Effector memory CD4-positive, alpha-beta T cell (primary cell): ENCODE results near the gene NAGPA.

Experiments used
- DNase-seq, 3 donors: peaks; one replicate each; pipeline ENCODE4 v3.0.0-alpha.2; 2020
- H3K27ac ChIP-seq: 2 replicates; pipeline ENCODE4 v1.7.0; 2013; ENCODE audit warnings: mild to moderate bottlenecking, low read length, moderate library complexity; ENCODE audit not compliant: insufficient read depth, poor library complexity, severe bottlenecking
- H3K27me3 ChIP-seq: replicated peaks from 2 replicates; pipeline ENCODE4 v1.7.0; 2013; ENCODE audit warnings: mild to moderate bottlenecking, low read length; ENCODE audit not compliant: insufficient read depth, control insufficient read depth, poor library complexity, severe bottlenecking
- H3K36me3 ChIP-seq: 2 replicates; pipeline ENCODE4 v1.7.0; 2013; ENCODE audit warnings: mild to moderate bottlenecking, low read length, moderate library complexity; ENCODE audit not compliant: control insufficient read depth, insufficient read depth
- H3K4me1 ChIP-seq: 2 replicates; pipeline ENCODE4 v1.7.0; 2013; ENCODE audit warnings: low read length, mild to moderate bottlenecking; ENCODE audit not compliant: control insufficient read depth, insufficient read depth, poor library complexity, severe bottlenecking
- H3K4me3 ChIP-seq: 2 replicates; pipeline ENCODE4 v1.7.0; 2013; ENCODE audit warnings: low read length, low read depth, mild to moderate bottlenecking; ENCODE audit not compliant: insufficient read depth, poor library complexity, severe bottlenecking
- H3K9me3 ChIP-seq: 2 replicates; pipeline ENCODE4 v1.7.0; 2013; ENCODE audit warnings: mild to moderate bottlenecking, low read length, moderate library complexity; ENCODE audit not compliant: control insufficient read depth

The NAGPA gene

GRCh38 chr16:4980691-4981090, 53.0 kb downstream of the NAGPA start:
- H3K27me3 ChIP-seq: no peaks in the 10 kb centered on the region
- no peaks in the 10 kb centered on the region for H3K4me1 ChIP-seq
- no peaks in the 10 kb centered on the region for H3K9me3 ChIP-seq
- DNase-seq: no peak
- H3K27ac ChIP-seq: no peak overlapping the region
- no peak overlapping the region for H3K4me3 ChIP-seq
- H3K36me3 ChIP-seq: no peaks in the 10 kb centered on the region

GRCh38 chr16:4979736-4980660, 53.7 kb downstream of the NAGPA start:
- no peaks in the 10 kb centered on the region for H3K27me3 ChIP-seq
- no peaks in the 10 kb centered on the region for H3K36me3 ChIP-seq
- no peaks in the 10 kb centered on the region for H3K9me3 ChIP-seq
- H3K4me1 ChIP-seq: no peaks in the 10 kb centered on the region
- no peak for DNase-seq
- no peak overlapping the region for H3K27ac ChIP-seq
- no peak overlapping the region for H3K4me3 ChIP-seq

GRCh38 chr16:4979164-4979563, 54.6 kb downstream of the NAGPA start:
- no peak for DNase-seq
- Histone ChIP-seq H3K4me3 (no peak overlapping the region), H3K4me1 (no peaks in the 10 kb centered on the region), H3K36me3 (no peaks in the 10 kb centered on the region), H3K9me3 (no peaks in the 10 kb centered on the region), H3K27ac (no peak overlapping the region), H3K27me3 (no peaks in the 10 kb centered on the region)

- no peak for DNase-seq
- H3K4me3 ChIP-seq: no peak overlapping the region
- peaks cover 4% of the 10 kb centered on the region for H3K27me3 ChIP-seq
- no peak overlapping the region for H3K27ac ChIP-seq
- no peaks in the 10 kb centered on the region for H3K9me3 ChIP-seq
- no peaks in the 10 kb centered on the region for H3K4me1 ChIP-seq
- H3K36me3 ChIP-seq: no peaks in the 10 kb centered on the region
Measured at GRCh38 chr16:4976611-4977145, 57.1 kb downstream of the NAGPA start.

GRCh38 chr16:4976079-4976478, 57.7 kb downstream of the NAGPA start:
- Histone ChIP-seq H3K4me1 (no peaks in the 10 kb centered on the region), H3K9me3 (no peaks in the 10 kb centered on the region), H3K27ac (no peak overlapping the region), H3K27me3 (peaks cover 4% of the 10 kb centered on the region), H3K36me3 (no peaks in the 10 kb centered on the region), H3K4me3 (no peak overlapping the region)
- DNase-seq: no peak
